ENCODE measurements around the gene STK24.
A peak's percentile ranks its signal among the peaks of the same experiment; 100 is the strongest.

The STK24 gene

DNA sequence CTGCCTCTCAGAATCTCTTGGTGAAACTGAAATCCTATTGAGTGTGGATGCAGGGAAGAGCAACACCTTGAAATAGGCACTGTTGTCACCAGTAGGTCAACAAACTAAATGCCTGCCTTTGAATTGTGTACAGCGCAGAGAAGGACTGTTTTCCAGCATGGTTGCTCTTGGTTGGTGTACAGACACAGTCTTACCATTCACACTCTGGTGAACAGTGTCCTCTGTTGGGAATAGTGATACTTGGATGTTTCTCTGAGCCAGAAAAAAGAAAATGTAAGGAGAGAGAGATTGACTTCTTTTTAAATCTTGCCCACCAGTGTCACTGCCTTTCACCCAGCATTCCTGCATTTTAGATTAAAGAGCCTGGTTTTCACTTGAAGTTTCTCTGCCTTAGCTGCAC, 179.7 kb downstream of the STK24 start:
- TF ChIP-seq, protein P1, sequence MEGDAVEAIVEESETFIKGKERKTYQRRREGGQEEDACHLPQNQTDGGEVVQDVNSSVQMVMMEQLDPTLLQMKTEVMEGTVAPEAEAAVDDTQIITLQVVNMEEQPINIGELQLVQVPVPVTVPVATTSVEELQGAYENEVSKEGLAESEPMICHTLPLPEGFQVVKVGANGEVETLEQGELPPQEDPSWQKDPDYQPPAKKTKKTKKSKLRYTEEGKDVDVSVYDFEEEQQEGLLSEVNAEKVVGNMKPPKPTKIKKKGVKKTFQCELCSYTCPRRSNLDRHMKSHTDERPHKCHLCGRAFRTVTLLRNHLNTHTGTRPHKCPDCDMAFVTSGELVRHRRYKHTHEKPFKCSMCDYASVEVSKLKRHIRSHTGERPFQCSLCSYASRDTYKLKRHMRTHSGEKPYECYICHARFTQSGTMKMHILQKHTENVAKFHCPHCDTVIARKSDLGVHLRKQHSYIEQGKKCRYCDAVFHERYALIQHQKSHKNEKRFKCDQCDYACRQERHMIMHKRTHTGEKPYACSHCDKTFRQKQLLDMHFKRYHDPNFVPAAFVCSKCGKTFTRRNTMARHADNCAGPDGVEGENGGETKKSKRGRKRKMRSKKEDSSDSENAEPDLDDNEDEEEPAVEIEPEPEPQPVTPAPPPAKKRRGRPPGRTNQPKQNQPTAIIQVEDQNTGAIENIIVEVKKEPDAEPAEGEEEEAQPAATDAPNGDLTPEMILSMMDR (conservative IDR thresholded peaks at IDR 0.05; ENCODE audit: low read depth, low read length), result peak; percentile 63
- no peak overlapping the region for H3K4me3 ChIP-seq (ENCODE audit: low read depth, low read length)
- DNase-seq (ENCODE audit: low read depth), result peak; percentile 62

DNA sequence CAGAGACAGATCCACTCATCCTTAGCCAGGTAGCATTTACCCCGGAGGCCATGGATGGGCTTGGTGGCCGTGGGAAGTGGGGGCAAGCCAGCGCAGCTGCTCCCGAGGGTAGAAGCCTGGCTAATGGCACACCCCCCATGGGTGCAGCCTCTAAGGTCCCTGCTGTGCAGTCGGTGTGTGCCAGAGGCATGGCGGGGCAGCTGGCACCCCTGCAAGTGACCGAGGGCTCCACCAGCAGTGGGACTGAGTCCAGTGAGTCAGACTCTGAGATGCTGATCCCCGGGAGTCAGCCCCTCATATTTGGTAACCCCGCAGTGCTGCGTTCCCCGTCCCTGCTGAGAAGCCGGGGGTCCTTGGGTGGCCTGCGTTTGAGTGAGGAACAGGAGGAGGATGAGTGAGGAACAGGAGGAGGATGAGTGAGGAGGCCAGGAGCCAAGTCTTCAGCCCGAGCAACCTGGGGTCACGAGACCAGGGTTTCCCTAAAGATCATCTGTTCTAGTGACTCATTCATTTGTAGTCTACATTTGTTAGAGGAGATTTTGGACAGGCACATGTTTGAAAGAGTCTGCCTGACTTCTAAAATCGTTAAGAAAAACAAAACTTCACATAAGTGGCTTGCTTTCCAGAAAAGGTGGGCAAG, 180.7 kb downstream of the STK24 start:
- H3K4me3 ChIP-seq (ENCODE audit: low read depth, low read length), result no peak overlapping the region
- TF ChIP-seq, protein P1 (conservative IDR thresholded peaks at IDR 0.05; ENCODE audit: low read depth, low read length), result no peak
- peak; percentile 14 for DNase-seq (ENCODE audit: low read depth)

All from choroid plexus epithelial cell (primary cell).